Right lobe of liver (tissue), 6 donors: ENCODE measurements around the gene YPEL3. TPM values are rescaled to one million over a fixed set of nuclear protein-coding genes. Genes with fewer than 3 reads are reported as not detected.
"Not testable (repeated sequence)": the region's sequence is repeated elsewhere in the genome, so short reads cannot be mapped to it uniquely, and the experiment has no call there.

Experiments used
- ATAC-seq, 4 donors: fragments of 200-7000 bp; cut with Tn5 transposase; one replicate each; pipeline ENCODE4 v1.9.1; 2020; ENCODE audit warnings: mild to moderate bottlenecking in 4 of 4, moderate library complexity in 4 of 4
- DNase-seq, 3 donors: peaks; one replicate each; pipeline ENCODE4 v3.0.0-alpha.2; 2020
- H3K27ac ChIP-seq, 3 donors: fragments of 200-600 bp; one replicate each; pipeline ENCODE4 v1.8.0; 2022
- H3K27me3 ChIP-seq, 2 donors: fragments of 200-600 bp; one replicate each; pipeline ENCODE4 v1.8.0; 2022
- H3K36me3 ChIP-seq, 4 donors: fragments of 200-600 bp; sonication (generic) in 1 of 4; one replicate each; pipeline versions ENCODE4 v1.5.1 to v1.8.0; 2017 to 2022; ENCODE audit warnings: control low read depth in 1 of 4
- H3K4me1 ChIP-seq, 4 donors: fragments of 200-600 bp; sonication (generic) in 1 of 4; one replicate each; pipeline versions ENCODE4 v1.5.1 to v1.8.0; 2017 to 2022; ENCODE audit warnings: control low read depth in 1 of 4
- H3K4me3 ChIP-seq, 3 donors: fragments of 200-600 bp; one replicate each; pipeline ENCODE4 v1.8.0; 2022
- H3K9me3 ChIP-seq, 4 donors: fragments of 200-600 bp; sonication (generic) in 1 of 4; one replicate each; pipeline versions ENCODE4 v1.5.1 to v1.8.0; 2017 to 2022; ENCODE audit warnings: control low read depth in 1 of 4
- POLR2A ChIP-seq: fragments of 450-650 bp; IDR thresholded peaks from one replicate; pipeline ENCODE4 v1.6.1; 2017; ENCODE audit warnings: antibody characterized with exemption, mild to moderate bottlenecking
- WGBS: methylation state at CpG from one replicate; pipeline ENCODE4 v1.1.6; 2018; ENCODE audit warnings: low coverage, low lambda C conversion rate; ENCODE audit not compliant: insufficient coverage; ENCODE audit errors: missing lambda C conversion rate; 5-methylcytosine and 5-hydroxymethylcytosine counted together
- intact Hi-C, 2 donors: fragments of 100-400 bp; cut with DNase I; formaldehyde crosslinking; loops; one replicate each; pipeline versions ENCODE4 v1.11.2 to v1.14.1; 2022
- total RNA-seq, 6 experiments: library from RNA; depleted of rRNA in 2 of 6; stranded (reverse); fragments of >200 nt in 2 of 6; fragmentation: NEBNext Ultra II Directional in 3 of 6; extraction: Animal tissue kit (Norgen Biotek cat#: 25700) in 3 of 6; gene quantifications; one replicate each; pipeline versions ENCODE4 v1.1.0 to v1.2.4, GENCODE V29; 2016 to 2023
- TF ChIP-seq, protein P1 (sequence below), 4 donors: fragments of 200-600 bp in 3 of 4; fragments of 450-650 bp in 1 of 4; IDR thresholded peaks; one replicate each; pipeline versions ENCODE4 v1.5.1 to v1.8.0; 2016 to 2022; ENCODE audit warnings: antibody characterized with exemption in 4 of 4, mild to moderate bottlenecking in 2 of 4
- donor health status: DM: no; HTN: yes; CAD: no.
- donor health status: DM: no; HTN: no; CAD: no.
- donor health status: DM: no; HTN: no; CAD: no.
- donor health status: DM: no; HTN: yes; CAD: no.
- donor health status: DM: no; HTN: yes; CAD: no.

YPEL3 gene
- total RNA-seq, 6 experiments from 2014 or later = 13.5 to 46.5 (median 21.9) TPM

DNA sequence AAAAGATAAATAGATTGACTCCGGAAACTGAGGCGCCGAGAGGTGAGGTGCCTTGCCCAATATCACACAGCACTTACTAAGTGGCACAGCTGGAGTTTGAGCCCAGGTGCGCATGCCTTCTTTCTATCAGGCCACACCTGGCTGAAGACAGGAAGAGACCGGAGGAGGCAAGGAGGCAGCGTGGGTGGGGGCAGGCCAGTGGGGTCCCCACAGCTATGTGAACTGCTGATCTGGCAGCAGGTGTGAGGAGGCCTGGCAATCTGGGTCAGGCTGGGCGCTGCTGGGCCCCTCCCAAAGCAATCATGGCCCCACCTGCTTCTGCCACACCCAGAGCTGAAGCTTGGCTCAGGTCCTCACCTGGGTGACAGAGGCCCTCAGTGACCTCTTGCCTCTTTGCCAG lies 19.2 kb upstream of the YPEL3 start:
- no peak for TF ChIP-seq POLR2A
- intact Hi-C loops = no loop called here
- ATAC-seq (no peak), DNase-seq (no peak)
- H3K27ac ChIP-seq = no peak overlapping the region
- H3K9me3 ChIP-seq = no peaks in the 10 kb centered on the region
- no CpG with 5 or more reads among the region's 7 CpGs for WGBS
- H3K36me3 ChIP-seq = peaks cover 0 to 36% (median 4%) of the 10 kb centered on the region in 4 donors
- H3K4me1 ChIP-seq = no peaks in the 10 kb centered on the region
- no peak overlapping the region for H3K4me3 ChIP-seq
- no peaks in the 10 kb centered on the region for H3K27me3 ChIP-seq

DNA sequence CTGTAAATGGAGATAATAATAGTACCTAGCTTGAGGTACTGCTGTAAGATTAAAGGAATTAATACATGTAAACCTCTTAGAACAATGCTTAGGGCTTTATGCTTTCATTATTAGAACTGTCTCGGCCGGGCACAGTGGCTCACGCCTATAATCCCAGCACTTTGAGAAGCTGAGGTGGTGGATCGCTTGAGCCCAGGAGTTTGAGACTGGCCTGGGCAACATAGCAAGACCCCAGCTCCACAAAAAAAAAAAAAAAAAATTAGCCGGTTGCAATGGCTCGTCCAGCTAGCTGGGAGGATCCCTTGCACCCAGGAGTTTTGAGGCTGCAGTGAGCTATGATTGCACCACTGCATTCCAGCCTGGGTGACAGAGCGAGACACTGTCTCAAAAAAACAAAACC lies 18.8 kb upstream of the YPEL3 start:
- 92% methylated on average over 7 of the region's 7 CpGs for WGBS
- H3K27ac ChIP-seq, H3K4me1 ChIP-seq, DNase-seq, H3K9me3 ChIP-seq, ATAC-seq, intact Hi-C loops, H3K27me3 ChIP-seq, H3K4me3 ChIP-seq: not testable (repeated sequence)
- H3K36me3 ChIP-seq = peaks cover 0 to 34% (median 4%) of the 10 kb centered on the region in 4 donors

DNA sequence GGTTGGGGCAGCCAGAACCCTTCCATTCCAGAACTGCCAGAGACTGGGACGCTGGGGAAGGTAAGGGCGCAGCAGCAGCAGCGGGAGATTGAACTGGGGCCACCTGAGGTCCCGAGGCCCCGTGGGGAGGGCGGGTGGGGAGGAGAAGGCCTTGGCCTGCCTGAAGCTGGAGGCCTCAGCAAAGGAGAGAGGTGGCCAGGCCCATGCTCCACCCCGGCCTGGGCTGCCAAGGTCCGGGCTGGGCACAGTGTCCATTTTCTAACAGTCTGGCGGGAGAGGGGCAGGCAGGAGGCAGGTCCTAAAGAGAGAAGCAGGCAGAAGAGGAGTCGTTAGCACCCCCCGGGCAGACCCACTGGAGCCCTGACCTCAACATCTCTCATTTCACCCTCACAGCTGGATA lies 18.4 kb upstream of the YPEL3 start:
- no peak overlapping the region for H3K27ac ChIP-seq
- no peaks in the 10 kb centered on the region for H3K4me1 ChIP-seq
- H3K27me3 ChIP-seq = no peaks in the 10 kb centered on the region
- intact Hi-C loops = no loop called here
- TF ChIP-seq, protein P1, sequence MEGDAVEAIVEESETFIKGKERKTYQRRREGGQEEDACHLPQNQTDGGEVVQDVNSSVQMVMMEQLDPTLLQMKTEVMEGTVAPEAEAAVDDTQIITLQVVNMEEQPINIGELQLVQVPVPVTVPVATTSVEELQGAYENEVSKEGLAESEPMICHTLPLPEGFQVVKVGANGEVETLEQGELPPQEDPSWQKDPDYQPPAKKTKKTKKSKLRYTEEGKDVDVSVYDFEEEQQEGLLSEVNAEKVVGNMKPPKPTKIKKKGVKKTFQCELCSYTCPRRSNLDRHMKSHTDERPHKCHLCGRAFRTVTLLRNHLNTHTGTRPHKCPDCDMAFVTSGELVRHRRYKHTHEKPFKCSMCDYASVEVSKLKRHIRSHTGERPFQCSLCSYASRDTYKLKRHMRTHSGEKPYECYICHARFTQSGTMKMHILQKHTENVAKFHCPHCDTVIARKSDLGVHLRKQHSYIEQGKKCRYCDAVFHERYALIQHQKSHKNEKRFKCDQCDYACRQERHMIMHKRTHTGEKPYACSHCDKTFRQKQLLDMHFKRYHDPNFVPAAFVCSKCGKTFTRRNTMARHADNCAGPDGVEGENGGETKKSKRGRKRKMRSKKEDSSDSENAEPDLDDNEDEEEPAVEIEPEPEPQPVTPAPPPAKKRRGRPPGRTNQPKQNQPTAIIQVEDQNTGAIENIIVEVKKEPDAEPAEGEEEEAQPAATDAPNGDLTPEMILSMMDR (IDR thresholded peaks at IDR 0.05) = no peak
- 100% methylated on average over 3 of the region's 11 CpGs for WGBS
- ATAC-seq = no peak
- H3K9me3 ChIP-seq = no peaks in the 10 kb centered on the region
- peaks cover 0 to 30% (median 4%) of the 10 kb centered on the region in 4 donors for H3K36me3 ChIP-seq
- DNase-seq = no peak
- H3K4me3 ChIP-seq = no peak overlapping the region

DNA sequence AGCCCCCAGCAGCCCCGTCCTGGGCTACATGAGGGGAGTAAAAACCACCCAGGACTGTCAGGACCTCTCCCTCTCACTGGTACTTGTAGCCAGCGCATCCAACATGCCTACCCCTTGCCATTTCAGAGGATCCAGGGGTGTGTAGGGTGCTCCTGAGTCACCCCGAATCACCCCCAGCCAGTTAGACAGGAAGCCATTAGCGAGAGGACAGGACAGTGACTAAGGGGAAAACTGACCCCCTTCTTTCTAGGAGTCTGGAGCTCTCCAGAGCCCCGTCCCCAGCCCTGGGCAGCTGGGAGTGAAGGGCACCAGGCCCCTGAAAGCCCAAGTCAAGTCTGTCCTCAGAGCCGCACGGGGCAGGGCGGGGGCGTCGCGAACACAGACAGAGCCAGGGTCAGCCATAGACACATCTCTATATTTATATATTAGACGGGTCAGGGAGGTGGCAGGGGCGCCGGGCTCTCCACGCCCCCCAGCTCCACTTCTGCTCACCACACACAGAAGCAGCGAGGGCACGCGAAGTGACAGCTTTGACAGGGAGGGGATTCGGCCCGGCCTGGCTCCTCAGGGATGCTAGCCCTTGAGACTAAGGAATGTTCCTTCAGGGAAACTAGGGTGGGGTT lies 17.8 kb upstream of the YPEL3 start:
- no peak overlapping the region for H3K4me3 ChIP-seq
- H3K27me3 ChIP-seq = no peaks in the 10 kb centered on the region
- ATAC-seq (no peak), DNase-seq (no peak)
- no peaks in the 10 kb centered on the region for H3K9me3 ChIP-seq
- intact Hi-C loops = no loop called here
- no peak overlapping the region for H3K27ac ChIP-seq
- no peak for TF ChIP-seq POLR2A
- TF ChIP-seq, protein P1 (IDR thresholded peaks at IDR 0.05) = no peak
- H3K36me3 ChIP-seq = peaks cover 0 to 25% (median 4%) of the 10 kb centered on the region in 4 donors
- no peaks in the 10 kb centered on the region for H3K4me1 ChIP-seq
- WGBS = 88% methylated on average over 9 of the region's 20 CpGs

DNA sequence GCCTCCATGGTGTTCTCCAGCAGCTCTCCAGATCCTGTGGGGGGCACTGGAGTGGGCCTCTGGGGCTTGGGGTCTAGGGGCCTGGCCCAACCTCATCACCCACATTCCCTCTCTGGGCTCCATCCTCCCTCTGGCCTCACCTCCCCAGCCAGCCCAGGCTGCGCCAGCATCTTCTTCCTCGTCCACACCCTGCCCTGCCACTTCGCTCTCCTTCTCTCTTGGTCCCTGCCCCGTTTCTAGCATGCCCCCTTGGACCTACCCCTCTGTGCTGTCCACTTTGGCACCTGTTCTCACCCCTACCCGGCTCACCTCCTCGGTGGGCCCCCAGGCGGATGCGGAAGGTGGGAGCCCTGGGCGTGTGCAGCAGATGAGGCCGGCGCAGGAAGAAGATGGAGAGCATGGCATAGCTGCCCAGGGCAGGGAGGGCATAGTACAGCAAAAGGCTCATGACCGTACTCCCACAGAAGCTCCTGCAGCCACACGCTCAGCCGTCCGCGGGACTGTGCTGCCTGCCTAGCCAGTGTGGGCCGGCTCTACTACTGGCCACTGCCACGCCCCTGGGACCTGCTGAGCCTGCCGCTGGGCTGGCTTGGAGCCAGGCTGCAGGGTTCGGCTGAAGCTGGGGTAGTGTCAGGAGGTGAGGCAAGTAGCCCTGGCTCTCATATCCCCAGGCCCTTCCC lies 17.2 kb upstream of the YPEL3 start, which contains the start of gene GDPD3:
GDPD3 (minus strand) TSS at position 507 of the 680 bp plus-strand sequence; CDS start at position 448, 59 bp downstream.
- intact Hi-C loops = no loop called here
- 57% methylated on average over 6 of the region's 20 CpGs for WGBS
- no peak within 1 kb of the TSS for H3K27ac ChIP-seq

More for the DNA sequence above, 17.2 kb upstream of the YPEL3 start, which contains the start of gene GDPD3:
- Histone ChIP-seq H3K9me3 (no peaks in the 10 kb centered on the region), H3K4me1 (no peaks in the 10 kb centered on the region), H3K4me3 (no peak within 1 kb of the TSS), H3K36me3 (peaks cover 0 to 24% (median 4%) of the 10 kb centered on the region in 4 donors), H3K27me3 (no peaks in the 10 kb centered on the region)
- DNase-seq (no peak), ATAC-seq (peak; percentile 13 to 48 (median 42))
- TF ChIP-seq, protein P1 (IDR thresholded peaks at IDR 0.05) = no peak
- no peak for TF ChIP-seq POLR2A
